HG03045 (cell line): ENCODE data around the gene CEP68.
"Not testable (repeated sequence)": the region's sequence is repeated elsewhere in the genome, so short reads cannot be mapped to it uniquely, and the experiment has no call there.

Source experiments
- ATAC-seq: cut with Tn5 transposase; IDR thresholded peaks from one replicate; pipeline ENCODE4 v1.9.1; 2021; ENCODE audit warnings: mild to moderate bottlenecking, moderate library complexity; ENCODE audit not compliant: unreplicated experiment

CEP68 gene

GRCh38 chr2:65125457-65125856 is 69.2 kb downstream of the CEP68 start:
- ATAC-seq: not testable (repeated sequence)

- ATAC-seq: no peak
These were observed 72.3 kb downstream of the CEP68 start for GRCh38 chr2:65128297-65129190.

GRCh38 chr2:65129286-65129825 is 73.1 kb downstream of the CEP68 start:
- ATAC-seq: peak; percentile 7

DNA sequence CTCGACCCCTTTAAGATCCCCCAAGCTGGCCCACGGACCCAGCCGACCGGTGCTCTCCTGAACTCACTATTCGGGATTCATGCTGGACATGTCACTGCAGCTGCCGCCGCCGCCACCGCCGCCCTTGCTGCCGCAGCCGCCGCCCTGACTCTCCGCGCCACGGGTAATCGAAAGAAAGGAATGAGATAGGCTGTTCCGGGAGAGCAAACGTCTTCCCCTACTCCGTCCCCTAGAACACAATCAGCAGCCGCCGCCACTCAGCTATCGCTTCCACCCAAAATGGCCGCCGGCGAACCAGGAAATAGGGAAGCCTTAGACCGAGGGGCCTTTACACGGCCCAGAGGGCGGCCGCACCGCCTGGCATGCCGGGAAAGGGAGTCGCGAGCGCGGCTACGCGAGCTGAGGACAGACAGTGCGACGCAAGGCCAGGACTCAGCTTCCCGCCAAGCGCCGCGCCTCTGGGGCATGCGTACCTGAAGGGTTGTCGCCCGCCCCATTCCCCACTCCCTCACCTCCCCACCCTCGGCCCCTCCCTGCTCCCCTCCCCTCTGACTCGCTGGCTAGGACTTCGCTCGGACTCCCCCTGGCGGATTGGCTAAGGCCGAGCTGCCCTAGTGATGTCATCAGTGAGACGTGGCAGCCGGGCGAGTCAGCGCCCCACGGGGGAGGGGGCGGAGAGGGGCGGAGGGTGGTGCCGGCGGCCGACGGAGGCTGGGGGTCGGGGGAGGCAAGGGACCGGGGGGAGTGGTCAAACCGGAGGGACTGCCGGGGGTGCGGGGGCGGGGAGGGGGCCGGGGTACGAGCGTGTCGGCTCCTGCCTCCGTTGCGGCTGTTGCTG is 73.8 kb downstream of the CEP68 start, which contains the start of gene RAB1A:
TSS of gene RAB1A (minus strand) at position 281 of the 838 bp plus-strand sequence. CDS start at position 90, 191 bp downstream.
- peak; percentile 97 for ATAC-seq

DNA sequence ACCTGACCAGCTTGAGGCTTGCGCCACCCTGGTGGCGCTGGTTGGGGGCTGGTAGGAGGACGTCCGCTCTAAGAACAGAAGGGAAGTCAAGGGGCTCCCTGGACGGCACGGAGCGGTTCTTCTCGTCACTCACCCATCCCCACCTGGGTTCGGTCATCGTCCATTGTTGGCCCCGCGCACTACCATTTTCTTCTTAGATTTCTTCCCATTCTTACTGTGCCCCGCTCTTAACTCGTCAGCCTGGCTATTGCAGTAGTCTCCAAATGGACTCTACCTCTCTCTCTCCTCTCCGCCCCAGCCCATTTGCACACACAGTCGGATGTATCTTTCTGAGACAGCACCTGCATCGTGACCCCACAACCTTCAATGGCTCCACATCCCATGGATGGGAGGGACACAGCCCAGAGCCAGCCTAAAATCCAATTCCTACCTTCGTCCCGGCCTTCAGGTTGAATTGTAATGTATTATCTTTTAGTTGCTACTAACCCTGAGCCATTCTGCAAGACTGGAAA is 74.5 kb downstream of the CEP68 start:
- ATAC-seq: peak; percentile 32

DNA sequence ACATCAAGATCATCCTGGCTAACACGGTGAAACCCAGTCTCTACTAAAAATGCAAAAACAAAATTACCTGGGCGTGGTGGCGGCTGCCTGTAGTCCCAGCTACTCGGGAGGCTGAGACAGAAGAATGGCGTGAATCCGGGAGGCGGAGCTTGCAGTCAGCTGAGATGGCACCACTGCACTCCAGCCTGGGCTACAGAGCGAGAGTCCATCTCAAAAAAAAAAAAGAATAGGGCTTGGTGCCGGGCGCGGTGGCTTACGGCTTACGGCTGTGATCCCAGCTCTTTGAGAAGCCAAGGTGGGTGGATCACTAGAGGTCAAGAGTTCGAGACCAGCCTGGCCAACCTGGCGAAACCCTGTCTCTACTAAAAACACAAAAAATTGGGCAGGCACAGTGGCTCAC is 76.7 kb downstream of the CEP68 start:
- ATAC-seq: not testable (repeated sequence)

- ATAC-seq: no peak
These were observed 77.4 kb downstream of the CEP68 start for GRCh38 chr2:65133626-65134025.

GRCh38 chr2:65134158-65134557 is 77.9 kb downstream of the CEP68 start:
- ATAC-seq: no peak

DNA sequence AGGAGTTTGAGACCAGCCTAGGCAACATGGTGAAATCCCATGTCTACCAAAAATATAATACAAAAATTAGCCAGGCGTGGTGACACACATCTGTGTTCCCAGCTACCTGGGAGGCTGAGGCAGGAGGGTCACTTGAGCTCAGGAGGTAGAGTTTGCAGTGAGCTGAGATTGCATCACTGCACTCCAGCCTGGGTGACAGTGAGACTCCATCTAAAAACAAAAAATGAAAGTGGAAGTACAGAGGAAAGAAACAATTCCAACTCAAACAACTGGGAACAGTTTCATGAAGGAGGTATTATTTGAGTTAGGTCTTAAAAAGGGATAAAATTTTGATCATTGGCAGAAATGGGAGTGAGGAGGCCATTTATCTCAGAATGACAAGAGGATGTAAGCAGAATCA is 80.0 kb downstream of the CEP68 start:
- no peak for ATAC-seq
